ENCODE measurements around the gene SSR1. TPM values are rescaled to one million over a fixed set of nuclear protein-coding genes. Genes with fewer than 3 reads are reported as not detected.

The SSR1 gene
- total and polyA plus RNA-seq, 9 of the 15 experiments (the other 6 are each of a cell fraction or from before 2014, with no cell fraction given) = 87.7 to 220 (median 144) TPM

GRCh38 chr6:7261032-7261841 is 51.8 kb downstream of the SSR1 start (continued):
- no peak for TF ChIP-seq ZNF263 (CRISPR knock-in tag; IDR thresholded peaks at IDR 0.05; ENCODE audit: borderline replicate concordance)
- no peak for TF ChIP-seq ZBTB12 (CRISPR knock-in tag; IDR thresholded peaks at IDR 0.05)
- TF ChIP-seq TFE3 (CRISPR knock-in tag; IDR thresholded peaks at IDR 0.05) = no peak
- peak; percentile 81 for TF ChIP-seq PHF8 (IDR thresholded peaks at IDR 0.05; ENCODE audit: borderline replicate concordance, low read length)
- no peak for TF ChIP-seq ZNF583 (CRISPR knock-in tag; IDR thresholded peaks at IDR 0.05)
- no peak for TF ChIP-seq TRIM28 (IDR thresholded peaks at IDR 0.05)
- no peak for TF ChIP-seq ZBTB8A (IDR thresholded peaks at IDR 0.05; ENCODE audit: partially characterized antibody)
- 0 out of 2 replicates have a peak, but pooled peaks have one; percentile 25 for TF ChIP-seq ARID4B (CRISPR knock-in tag; IDR thresholded peaks at IDR 0.05)
- no peak for TF ChIP-seq ZNF277 (CRISPR knock-in tag; IDR thresholded peaks at IDR 0.05; ENCODE audit: borderline replicate concordance)
- TF ChIP-seq PRMT5 (CRISPR knock-in tag; IDR thresholded peaks at IDR 0.05) = no peak
- no peak for TF ChIP-seq MCM5 (IDR thresholded peaks at IDR 0.05; ENCODE audit: low read depth)
- no peak for TF ChIP-seq IRF2 (CRISPR knock-in tag; IDR thresholded peaks at IDR 0.05)
- TF ChIP-seq MEF2A (IDR thresholded peaks at IDR 0.05; ENCODE audit: control insufficient read depth, low read depth, low read length) = no peak
- no peak for TF ChIP-seq ZNF175 (CRISPR knock-in tag; IDR thresholded peaks at IDR 0.05; ENCODE audit: low read depth)
- peak; percentile 78 for TF ChIP-seq ZBTB33 (CRISPR knock-in tag; IDR thresholded peaks at IDR 0.05)
- no peak for TF ChIP-seq ZZZ3 (IDR thresholded peaks at IDR 0.05)
- TF ChIP-seq FOXP1 (CRISPR knock-in tag; IDR thresholded peaks at IDR 0.05) = 0 out of 2 replicates have a peak, but pooled peaks have one; percentile 41
